Measurements from ENCODE around the gene KRTAP19-1. TPM values are rescaled to one million over a fixed set of nuclear protein-coding genes. Genes with fewer than 3 reads are reported as not detected.
A peak's percentile ranks its signal among the peaks of the same experiment; 100 is the strongest.
"Not testable (repeated sequence)": the region's sequence is repeated elsewhere in the genome, so short reads cannot be mapped to it uniquely, and the experiment has no call there.

KRTAP19-1 gene
- polyA plus RNA-seq (ENCODE audit: insufficient read depth in 1 of 5, insufficient read length in 5 of 5, low replicate concordance in 1 of 5) = not detected
- long read RNA-seq, donor 1 = 0 reads
- long read RNA-seq, donor 2 = 0 reads
- long read RNA-seq, donor 3 = 0 reads
- long read RNA-seq, donor 4 = 0 reads
- long read RNA-seq, donor 5 = 0 reads
- long read RNA-seq, donor 6 = 0 reads
- long read RNA-seq, donor 7 = 0 reads
- long read RNA-seq, donor 8 = 0 reads

GRCh38 chr21:30480145-30480544 is at the start of gene KRTAP19-1:
KRTAP19-1 (minus strand) TSS chr21:30480367; CDS start chr21:30480317, 50 bp downstream.
- DNase-seq = no peak

GRCh38 chr21:30518876-30519275 is 38.7 kb upstream of the KRTAP19-1 start:
- no peak for DNase-seq

DNA sequence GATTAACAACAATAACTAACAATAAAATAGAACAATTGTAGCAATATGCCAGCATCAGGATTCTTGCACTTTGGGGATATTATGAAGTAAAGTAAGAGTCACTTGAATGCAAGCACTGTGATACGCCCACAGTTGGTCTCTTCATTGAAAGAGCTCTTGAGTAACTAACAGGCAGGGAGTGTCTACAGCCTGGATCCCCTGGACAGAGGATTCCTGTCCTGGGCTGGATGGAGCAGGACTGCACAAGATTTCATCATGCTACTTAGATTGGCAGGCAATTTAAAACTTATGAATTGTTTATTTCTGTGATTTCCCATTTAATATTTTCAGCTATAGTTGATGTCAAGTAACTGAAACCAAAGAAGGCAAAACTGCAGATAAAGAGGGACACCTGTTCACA is 35.5 kb upstream of the KRTAP19-1 start:
- no peak for DNase-seq

GRCh38 chr21:30505621-30506205 is 25.5 kb upstream of the KRTAP19-1 start:
- DNase-seq = not testable (repeated sequence)

GRCh38 chr21:30502041-30502440 is 21.9 kb upstream of the KRTAP19-1 start, which contains the start of gene KRTAP19-5:
KRTAP19-5 (minus strand) TSS chr21:30502141; CDS start chr21:30502090, 51 bp downstream.
- no peak for DNase-seq

- DNase-seq = no peak
These were observed 16.9 kb upstream of the KRTAP19-1 start, which contains the start of gene KRTAP19-4 for GRCh38 chr21:30497065-30497464. KRTAP19-4 (minus strand) TSS chr21:30497165; CDS start chr21:30497110, 55 bp downstream.

- DNase-seq = no peak
These were observed 11.8 kb upstream of the KRTAP19-1 start, which contains the start of gene KRTAP19-3 for GRCh38 chr21:30491963-30492428. KRTAP19-3 (minus strand) TSS chr21:30492013; CDS start chr21:30491957, 56 bp downstream.

- no peak for DNase-seq
These were observed 7.2 kb upstream of the KRTAP19-1 start, which contains the start of gene KRTAP19-2 for GRCh38 chr21:30487336-30487735. KRTAP19-2 (minus strand) TSS chr21:30487436; CDS start chr21:30487348, 88 bp downstream.

GRCh38 chr21:30486180-30486579 is 6.0 kb upstream of the KRTAP19-1 start:
- no peak for DNase-seq

GRCh38 chr21:30482130-30482529 is 2.0 kb upstream of the KRTAP19-1 start:
- DNase-seq = no peak

DNA sequence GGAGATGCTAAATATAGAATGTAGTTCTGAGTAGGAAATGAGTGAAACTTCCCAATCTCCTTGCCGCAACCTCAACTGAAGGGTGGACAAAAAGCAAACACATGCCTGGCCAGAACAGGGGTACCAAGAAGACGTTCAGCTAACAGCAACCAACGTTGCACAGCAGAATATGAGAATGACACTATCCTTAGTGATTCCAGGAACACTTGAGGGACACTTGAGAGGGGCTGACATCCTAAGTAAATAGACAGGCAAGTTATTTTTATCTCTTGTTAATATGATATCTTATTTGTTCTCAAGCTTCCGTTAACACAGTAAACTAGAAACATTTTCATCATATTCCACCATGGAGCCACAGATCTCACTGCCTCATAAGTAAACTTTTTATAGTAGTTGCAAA is 908 bp downstream of the KRTAP19-1 start:
- DNase-seq = no peak

GRCh38 chr21:30478004-30478403 is 2.2 kb downstream of the KRTAP19-1 start:
- no peak for DNase-seq

- no peak for DNase-seq
These were observed 11.1 kb downstream of the KRTAP19-1 start for GRCh38 chr21:30468900-30469714.

- DNase-seq = no peak
These were observed 16.5 kb downstream of the KRTAP19-1 start for GRCh38 chr21:30463713-30464112.

DNA sequence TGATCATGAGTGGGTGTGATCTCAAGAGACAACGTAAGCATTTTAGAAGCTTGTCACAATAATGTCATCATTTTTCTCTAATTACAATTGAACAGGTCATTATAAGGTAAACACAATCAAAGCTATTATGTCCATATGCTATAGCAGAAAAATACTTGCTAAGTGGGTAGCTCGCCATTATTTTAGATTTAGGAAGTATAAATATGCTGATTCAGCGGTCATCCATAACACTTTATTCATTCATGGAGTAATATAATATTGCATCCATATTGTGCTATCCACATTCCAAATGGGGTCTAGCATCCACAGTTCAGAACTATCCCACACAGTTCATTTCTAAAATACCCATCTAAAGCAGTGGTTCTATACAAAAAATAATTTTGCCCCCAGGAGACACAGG is 31.7 kb downstream of the KRTAP19-1 start:
- no peak for DNase-seq

DNA sequence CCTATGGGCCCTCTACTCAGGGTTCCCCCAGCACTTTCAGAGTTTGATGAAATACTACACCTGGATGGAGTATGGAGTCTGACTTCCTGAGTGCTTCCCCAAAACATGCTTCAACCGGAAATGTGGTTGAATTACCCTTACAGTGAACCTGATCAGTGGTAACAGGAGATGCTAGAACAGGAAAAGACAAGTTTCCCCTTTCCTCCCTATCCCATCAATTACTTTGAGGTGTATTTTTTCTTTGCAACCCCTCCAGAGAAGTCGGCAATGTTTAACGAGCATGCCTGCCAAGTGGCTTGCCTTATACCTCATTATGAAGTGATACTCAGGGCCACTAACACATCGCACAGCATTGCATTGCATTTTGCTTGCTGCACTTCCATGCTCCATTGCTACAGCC is 33.1 kb downstream of the KRTAP19-1 start:
- DNase-seq = no peak

GRCh38 chr21:30444204-30444603 is 36.0 kb downstream of the KRTAP19-1 start:
- DNase-seq = no peak

DNA sequence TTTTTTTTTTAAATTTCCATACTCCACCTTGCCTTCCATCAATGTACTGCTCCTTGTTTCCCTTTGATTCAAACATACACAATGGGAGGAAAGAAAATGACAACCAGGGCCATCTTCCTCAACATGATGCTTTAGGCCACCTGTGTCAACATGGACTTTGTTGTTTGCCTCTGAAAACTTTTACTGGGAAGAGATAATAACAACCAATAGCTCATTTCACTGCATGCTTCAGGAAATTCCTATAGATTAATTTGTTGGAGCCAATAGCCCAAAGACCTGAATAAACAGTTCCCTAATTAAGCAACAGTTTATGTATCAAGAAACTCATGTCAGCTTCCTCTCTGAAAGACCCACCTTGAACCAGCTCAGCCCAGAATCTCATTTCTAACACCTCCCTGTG is 36.9 kb downstream of the KRTAP19-1 start:
- DNase-seq = no peak

- DNase-seq = no peak
These were observed 40.2 kb downstream of the KRTAP19-1 start, which contains the start of gene KRTAP15-1 for GRCh38 chr21:30439975-30440374. KRTAP15-1 (plus strand) TSS chr21:30440275; CDS start chr21:30440328, 53 bp downstream.

DNA sequence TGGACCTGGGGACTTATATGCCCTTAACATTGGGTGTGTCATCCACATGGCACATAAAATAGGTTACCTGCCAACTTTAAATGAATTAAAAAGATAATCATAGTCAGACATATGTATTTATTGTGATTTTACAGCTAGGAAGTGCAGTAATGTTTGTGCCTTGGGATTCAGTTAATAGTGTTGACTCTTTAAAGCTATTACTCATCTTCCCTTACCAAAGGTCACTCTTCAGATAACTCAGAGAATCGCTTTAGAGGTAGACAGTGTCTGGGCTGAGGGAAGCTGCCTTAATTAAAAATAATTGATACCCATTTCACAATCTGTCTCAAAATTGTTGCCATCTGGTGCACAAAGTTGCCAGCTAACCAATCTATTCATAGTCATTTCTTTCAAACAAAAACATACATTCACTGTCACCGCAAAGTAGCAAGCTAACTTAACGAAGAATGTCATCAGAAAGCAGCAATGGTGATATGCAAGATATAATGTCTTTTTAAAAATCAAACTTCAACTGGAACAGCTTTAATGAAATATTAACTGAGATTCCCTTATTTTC is 43.1 kb downstream of the KRTAP19-1 start:
- no peak for DNase-seq

- DNase-seq = peak in 1 of 2 donors; percentile 3
These were observed 46.0 kb downstream of the KRTAP19-1 start for GRCh38 chr21:30434033-30434631.

Measured in right lung (tissue), 10 donors.